Aorta (tissue), 5 donors: ENCODE results near the gene LYPLA2. TPM values are rescaled to one million over a fixed set of nuclear protein-coding genes. Genes with fewer than 3 reads are reported as not detected.

Experiments used
- ATAC-seq: fragments of 200-7000 bp; cut with Tn5 transposase; one replicate; pipeline ENCODE4 v1.9.1; 2022; ENCODE audit warnings: moderate library complexity; ENCODE audit not compliant: low FRiP score
- DNase-seq, 2 donors: peaks; one replicate each; pipeline ENCODE4 v3.0.0-alpha.2; 2020
- H3K27ac ChIP-seq, 2 donors: one replicate each; pipeline ENCODE4 v1.5.1; 2013; ENCODE audit warnings: low read length in 2 of 2, mild to moderate bottlenecking in 2 of 2, moderate library complexity in 2 of 2, control low read depth in 1 of 2, inconsistent platforms in 1 of 2, low read depth in 1 of 2
- H3K27me3 ChIP-seq, 2 donors: one replicate each; pipeline ENCODE4 v1.6.1; 2013; ENCODE audit warnings: control low read depth in 1 of 2, low read length in 1 of 2, mild to moderate bottlenecking in 1 of 2, moderate library complexity in 1 of 2; ENCODE audit not compliant: insufficient read depth in 2 of 2, control insufficient read depth in 1 of 2
- H3K36me3 ChIP-seq, 2 donors: one replicate each; pipeline ENCODE4 v1.6.1; 2013; ENCODE audit warnings: control low read depth in 1 of 2, low read length in 1 of 2, mild to moderate bottlenecking in 1 of 2; ENCODE audit not compliant: insufficient read depth in 2 of 2, control insufficient read depth in 1 of 2
- H3K4me1 ChIP-seq, 2 donors: one replicate each; pipeline ENCODE4 v1.6.1; 2013; ENCODE audit warnings: low read length in 2 of 2, control low read depth in 1 of 2, mild to moderate bottlenecking in 1 of 2, moderate library complexity in 1 of 2; ENCODE audit not compliant: insufficient read depth in 2 of 2, control insufficient read depth in 1 of 2
- H3K4me3 ChIP-seq, 2 donors: one replicate each; pipeline ENCODE4 v1.5.1; 2013; ENCODE audit warnings: low read length in 2 of 2, control low read depth in 1 of 2, mild to moderate bottlenecking in 1 of 2
- H3K9me3 ChIP-seq: one replicate; pipeline ENCODE4 v1.6.1; 2013; ENCODE audit warnings: mild to moderate bottlenecking, low read length; ENCODE audit not compliant: control insufficient read depth
- WGBS, 2 donors: extraction: QIAGEN DNeasy Blood & Tissue Kit; methylation state at CpG; one replicate each; pipeline ENCODE4 v1.1.7; 2013; 5-methylcytosine and 5-hydroxymethylcytosine counted together
- intact Hi-C, 2 donors: fragments of 100-400 bp; cut with DNase I; formaldehyde crosslinking; loops; one replicate each; pipeline versions ENCODE4 v1.14.2 to v1.15.0; 2022
- polyA plus RNA-seq, 2 donors: library from polyadenylated mRNA; stranded (reverse); fragments of 200-250 nt; gene quantifications; one replicate each; pipeline ENCODE4 v1.2.3, GENCODE V29; 2013
- total RNA-seq, 2 donors: library from RNA; stranded (reverse); fragmentation: NEBNext Ultra II Directional; extraction: Animal tissue kit (Norgen Biotek cat#: 25700); gene quantifications; one replicate each; pipeline ENCODE4 v1.2.1, GENCODE V29; 2021
- donor health status: healthy with polysubstance abuse.
- donor health status: Bipolar disorder and iron deficiency.
- donor health status: DM: no; HTN: no; CAD: no.
- donor health status: DM: no; HTN: no; CAD: no.
- donor health status: DM: yes; HTN: yes; CAD: no.

LYPLA2 gene
- total and polyA plus RNA-seq, 4 donors: 17.3 to 32.5 (median 30.6) TPM

GRCh38 chr1:23814016-23814415 is 23.1 kb downstream of the LYPLA2 start:
- Histone ChIP-seq H3K9me3 (no peaks in the 10 kb centered on the region), H3K4me1 (no peaks in the 10 kb centered on the region), H3K27me3 (no peaks in the 10 kb centered on the region), H3K27ac (no peak overlapping the region), H3K4me3 (no peak overlapping the region), H3K36me3 (peaks cover 2 to 9% of the 10 kb centered on the region in 2 donors)
- WGBS, 2 donors: 93% methylated on average over 4 of the region's 4 CpGs
- ATAC-seq (no peak), DNase-seq (no peak)
- intact Hi-C loops: loop anchor here in 1 of 2 donors (10.0 kb wide), 1 partner anchor 101 kb away; the partner anchor contains the start of gene CNR2

- ATAC-seq (no peak), DNase-seq (no peak)
- Histone ChIP-seq H3K4me3 (no peak overlapping the region), H3K9me3 (no peaks in the 10 kb centered on the region), H3K4me1 (no peaks in the 10 kb centered on the region), H3K27ac (no peak overlapping the region), H3K27me3 (no peaks in the 10 kb centered on the region), H3K36me3 (peaks cover 2 to 9% of the 10 kb centered on the region in 2 donors)
- 90 to 94% methylated on average over 3 of the region's 3 CpGs for WGBS, 2 donors
- intact Hi-C loops: loop anchor here in 1 of 2 donors (10.0 kb wide), 1 partner anchor 98 kb away; the partner anchor contains the start of gene CNR2
Observed at GRCh38 chr1:23816361-23816760, 25.4 kb downstream of the LYPLA2 start.

GRCh38 chr1:23816906-23817305 is 26.0 kb downstream of the LYPLA2 start:
- Histone ChIP-seq H3K9me3 (no peaks in the 10 kb centered on the region), H3K27ac (no peak overlapping the region), H3K4me3 (no peak overlapping the region), H3K4me1 (no peaks in the 10 kb centered on the region), H3K27me3 (no peaks in the 10 kb centered on the region), H3K36me3 (peaks cover 2 to 9% of the 10 kb centered on the region in 2 donors)
- no peak for ATAC-seq
- DNase-seq: no peak
- intact Hi-C loops: loop anchor here in 1 of 2 donors (10.0 kb wide), 1 partner anchor 98 kb away; the partner anchor contains the start of gene CNR2

GRCh38 chr1:23817633-23818032 is 26.7 kb downstream of the LYPLA2 start:
- no peak overlapping the region for H3K4me3 ChIP-seq
- peaks cover 2 to 7% of the 10 kb centered on the region in 2 donors for H3K36me3 ChIP-seq
- 89 to 93% methylated on average over 3 of the region's 3 CpGs for WGBS, 2 donors
- H3K9me3 ChIP-seq: no peaks in the 10 kb centered on the region
- no peaks in the 10 kb centered on the region for H3K27me3 ChIP-seq
- intact Hi-C loops: loop anchor here in 1 of 2 donors (10.0 kb wide), 1 partner anchor 97 kb away; the partner anchor contains the start of gene CNR2
- no peaks in the 10 kb centered on the region for H3K4me1 ChIP-seq
- H3K27ac ChIP-seq: no peak overlapping the region
- no peak for DNase-seq
- no peak for ATAC-seq

GRCh38 chr1:23823767-23824166 is 32.8 kb downstream of the LYPLA2 start:
- DNase-seq: no peak
- H3K4me3 ChIP-seq: no peak overlapping the region

GRCh38 chr1:23824711-23825075 is 33.7 kb downstream of the LYPLA2 start:
- Histone ChIP-seq H3K27me3 (no peaks in the 10 kb centered on the region), H3K27ac (peak overlapping the region; percentile 47 to 66), H3K36me3 (no peaks in the 10 kb centered on the region), H3K9me3 (no peaks in the 10 kb centered on the region), H3K4me3 (peak overlapping the region; percentile 36 to 91), H3K4me1 (peaks cover 0 to 1% of the 10 kb centered on the region in 2 donors)
- no peak for ATAC-seq
- no peak for DNase-seq
- 1% methylated on average over 8 of the region's 8 CpGs for WGBS, 2 donors
- intact Hi-C loops: no loop called here

More at GRCh38 chr1:23823767-23824166, 32.8 kb downstream of the LYPLA2 start:
- WGBS, 2 donors: 82 to 88% methylated on average over 7 of the region's 7 CpGs
- Histone ChIP-seq H3K9me3 (no peaks in the 10 kb centered on the region), H3K36me3 (no peaks in the 10 kb centered on the region), H3K27me3 (no peaks in the 10 kb centered on the region), H3K4me1 (peaks cover 0 to 1% of the 10 kb centered on the region in 2 donors), H3K27ac (no peak overlapping the region)
- intact Hi-C loops: no loop called here
- ATAC-seq: no peak

GRCh38 chr1:23825076-23825761 is 34.3 kb downstream of the LYPLA2 start, which contains the start of gene HMGCL:
HMGCL (minus strand) TSS chr1:23825429; CDS start chr1:23825415, 14 bp downstream.
- intact Hi-C loops: no loop called here
- WGBS, 2 donors: 0% methylated on average over 40 to 42 of the region's 42 CpGs
- H3K27ac ChIP-seq: peak within 1 kb of the TSS; percentile 47 to 66
- no peaks in the 10 kb centered on the region for H3K36me3 ChIP-seq
- no peaks in the 10 kb centered on the region for H3K9me3 ChIP-seq
- peaks cover 0 to 1% of the 10 kb centered on the region in 2 donors for H3K4me1 ChIP-seq
- H3K4me3 ChIP-seq: peak within 1 kb of the TSS; percentile 36 to 91
- no peaks in the 10 kb centered on the region for H3K27me3 ChIP-seq
- ATAC-seq (peak; percentile 97), DNase-seq (peak; percentile 95 to 96)

- H3K27ac ChIP-seq: no peak overlapping the region
- no peaks in the 10 kb centered on the region for H3K9me3 ChIP-seq
- H3K4me3 ChIP-seq: peak overlapping the region in 1 of 2 donors; percentile 91
- ATAC-seq (no peak), DNase-seq (no peak)
- no peaks in the 10 kb centered on the region for H3K36me3 ChIP-seq
- peaks cover 0 to 1% of the 10 kb centered on the region in 2 donors for H3K4me1 ChIP-seq
- H3K27me3 ChIP-seq: no peaks in the 10 kb centered on the region
- intact Hi-C loops: no loop called here
- 57 to 66% methylated on average over 22 to 24 of the region's 24 CpGs for WGBS, 2 donors
Observed at GRCh38 chr1:23825762-23826522, 35.0 kb downstream of the LYPLA2 start.
